IPS-NIHi7 (cell line): ENCODE results near the gene FARSB.
"Not testable (repeated sequence)": the region's sequence is repeated elsewhere in the genome, so short reads cannot be mapped to it uniquely, and the experiment has no call there.

Experiments
- DNase-seq: peaks from one replicate; pipeline ENCODE4 v3.0.0; 2012; ENCODE audit warnings: mixed read lengths; ENCODE audit errors: extremely low spot score

The FARSB gene

DNA sequence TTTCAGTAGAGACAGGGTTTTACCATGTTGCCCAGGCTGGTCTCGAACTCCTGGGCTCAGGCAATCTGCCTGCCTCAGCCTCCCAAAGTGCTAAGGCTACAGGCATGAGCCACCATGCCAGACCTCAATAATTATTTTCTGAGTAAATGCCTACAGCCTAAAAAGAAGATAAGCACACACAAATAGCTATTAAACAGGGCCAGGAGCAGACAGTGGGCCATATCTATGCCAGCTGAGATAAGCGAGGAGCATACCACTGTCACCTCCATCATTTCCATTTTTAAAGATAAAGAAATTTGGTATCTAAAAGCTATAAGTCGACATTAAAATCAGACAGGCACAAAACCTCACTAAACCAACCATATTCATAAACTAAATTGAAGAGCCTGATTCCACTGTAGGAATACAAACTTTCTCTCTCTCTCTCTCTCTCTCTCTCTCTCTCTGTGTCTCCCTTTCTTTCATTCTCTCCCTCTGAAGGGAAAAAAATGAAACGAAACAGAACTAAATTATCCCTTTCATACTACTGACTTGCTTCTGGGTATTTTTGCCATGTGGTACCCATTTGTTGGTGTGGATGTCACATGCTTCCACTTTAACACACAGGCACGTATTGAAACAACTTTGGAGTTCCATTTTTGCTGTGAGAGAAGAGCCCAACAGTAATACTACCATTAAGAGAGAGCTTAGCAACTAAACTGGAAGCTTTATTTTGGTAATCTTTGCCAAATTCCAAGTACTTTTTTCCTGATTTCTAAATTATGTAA lies 51.0 kb downstream of the FARSB start:
- DNase-seq = no peak

GRCh38 chr2:222603501-222603900 lies 52.4 kb downstream of the FARSB start:
- no peak for DNase-seq

GRCh38 chr2:222598611-222599010 lies 57.3 kb downstream of the FARSB start:
- DNase-seq = no peak

GRCh38 chr2:222595581-222595980 lies 60.3 kb downstream of the FARSB start:
- no peak for DNase-seq

GRCh38 chr2:222594679-222595078 lies 61.2 kb downstream of the FARSB start:
- no peak for DNase-seq

GRCh38 chr2:222592176-222592575 lies 63.7 kb downstream of the FARSB start:
- DNase-seq = no peak

GRCh38 chr2:222591661-222592060 lies 64.2 kb downstream of the FARSB start:
- DNase-seq = no peak

GRCh38 chr2:222584589-222584988 lies 71.3 kb downstream of the FARSB start:
- DNase-seq = not testable (repeated sequence)

DNA sequence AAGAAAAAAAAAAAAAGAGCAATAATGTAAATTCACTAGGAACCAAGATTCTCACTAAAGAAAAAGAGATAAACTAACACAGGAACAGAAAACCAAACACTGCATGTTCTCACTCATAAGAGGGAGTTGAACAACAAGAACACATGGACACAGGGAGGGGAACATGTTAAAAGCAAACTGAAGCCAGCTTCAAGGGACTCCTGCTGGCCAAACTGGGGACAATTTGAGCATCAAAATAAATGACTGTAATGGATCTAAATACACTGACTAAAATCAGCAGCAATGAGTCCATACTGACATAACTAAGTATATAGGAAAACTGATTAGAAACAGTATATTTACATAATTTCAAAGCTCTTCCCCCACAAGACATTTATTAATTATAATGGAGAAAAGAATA lies 73.0 kb downstream of the FARSB start:
- DNase-seq = no peak

DNA sequence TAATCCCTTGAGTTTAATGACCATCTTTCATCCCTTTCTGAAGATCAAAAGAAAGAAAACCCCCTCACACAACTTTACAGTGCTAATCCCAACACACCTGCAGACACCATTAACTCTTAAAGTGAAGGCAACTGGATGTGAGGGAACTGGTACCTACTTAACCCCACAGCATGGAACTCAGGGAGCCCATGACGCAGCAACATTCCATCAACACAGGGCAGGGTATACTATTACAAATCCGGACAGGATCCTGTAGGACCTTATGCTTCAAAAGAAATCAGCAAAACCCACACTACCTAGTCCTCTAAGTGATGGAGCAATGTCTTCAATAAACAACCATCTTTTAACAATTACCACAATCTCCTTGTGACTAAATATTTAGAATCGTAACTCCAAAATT lies 78.6 kb downstream of the FARSB start:
- DNase-seq = no peak

GRCh38 chr2:222576171-222577081 lies 79.5 kb downstream of the FARSB start:
- no peak for DNase-seq

DNA sequence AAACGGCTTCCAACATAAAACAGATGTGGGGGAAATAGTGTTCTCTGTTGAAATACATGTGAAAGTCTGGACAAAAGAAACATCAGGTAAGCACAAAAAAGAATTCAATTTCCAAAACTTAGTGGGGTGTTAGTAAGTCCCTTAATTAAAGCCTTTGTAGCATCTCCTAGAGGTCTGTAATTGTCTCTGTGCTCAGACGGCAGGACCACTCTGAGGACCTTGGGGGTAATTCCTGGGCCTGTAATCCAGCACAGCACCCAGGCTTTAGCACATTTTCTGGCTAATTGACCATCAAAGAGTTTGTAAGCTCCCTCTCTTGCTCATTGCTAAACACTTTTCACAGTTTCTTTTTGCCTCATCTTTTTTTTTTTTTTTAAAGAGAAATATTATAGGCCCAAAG lies 80.3 kb downstream of the FARSB start:
- DNase-seq = no peak

DNA sequence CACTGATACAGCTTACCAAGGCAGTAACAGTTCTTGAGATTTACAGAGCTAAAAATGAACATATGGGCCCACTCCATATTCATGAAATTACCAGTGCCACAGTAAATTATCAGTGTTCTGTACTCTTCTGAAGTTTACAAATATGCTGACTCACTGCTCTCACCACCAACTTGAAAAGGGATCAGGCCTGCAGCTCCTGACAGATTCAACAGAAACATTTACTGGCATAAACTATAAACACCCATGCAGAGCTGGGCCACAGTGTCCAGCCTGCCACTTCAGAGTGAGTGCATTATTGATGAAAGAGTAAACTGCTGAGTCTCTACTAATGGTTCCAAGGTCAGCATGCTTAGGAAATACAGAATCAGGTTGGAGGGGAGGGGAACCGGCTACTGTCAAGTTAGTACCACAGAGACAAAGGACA lies 83.1 kb downstream of the FARSB start:
- DNase-seq = no peak

- no peak for DNase-seq
Measured at GRCh38 chr2:222572264-222572721, 83.6 kb downstream of the FARSB start.

DNA sequence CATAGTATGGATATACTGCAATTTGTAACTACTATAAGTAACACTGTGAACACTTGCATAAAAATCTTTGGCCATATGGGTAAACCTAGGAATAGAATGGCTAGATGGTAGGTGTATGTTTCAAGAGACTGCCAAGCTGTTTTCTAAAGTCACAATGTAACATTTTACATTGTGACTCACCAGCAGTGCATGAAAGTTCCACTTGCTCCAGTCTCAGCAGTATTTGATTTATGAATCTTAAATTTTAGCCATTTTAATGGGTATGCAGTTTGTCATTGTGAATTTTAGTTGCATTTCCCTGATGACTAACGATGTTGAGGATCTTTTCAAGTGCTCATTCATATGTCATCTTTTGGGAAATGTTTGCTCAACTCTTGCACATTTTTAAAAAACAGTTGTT lies 86.1 kb downstream of the FARSB start:
- DNase-seq = no peak

DNA sequence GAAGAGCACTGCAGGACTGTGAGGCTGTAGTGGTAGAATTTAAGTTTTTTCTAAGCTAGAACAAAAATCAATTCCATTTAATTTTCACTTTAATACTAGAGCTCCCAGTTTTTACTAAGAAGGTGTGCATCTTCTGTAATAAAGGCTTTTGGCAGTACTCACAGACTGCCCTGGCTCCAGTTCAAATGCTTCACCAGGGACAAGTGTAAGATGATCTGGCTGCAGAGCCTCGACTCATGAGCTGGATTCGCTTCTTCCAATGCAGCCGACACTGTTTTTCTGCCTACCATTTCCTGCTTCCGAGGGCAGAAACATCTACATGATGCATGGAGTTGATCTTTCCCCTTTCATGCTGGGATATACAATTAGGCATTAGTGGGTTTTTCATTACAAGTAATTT lies 87.0 kb downstream of the FARSB start:
- DNase-seq = no peak

- DNase-seq = no peak
Measured at GRCh38 chr2:222566229-222566628, 89.7 kb downstream of the FARSB start.

DNA sequence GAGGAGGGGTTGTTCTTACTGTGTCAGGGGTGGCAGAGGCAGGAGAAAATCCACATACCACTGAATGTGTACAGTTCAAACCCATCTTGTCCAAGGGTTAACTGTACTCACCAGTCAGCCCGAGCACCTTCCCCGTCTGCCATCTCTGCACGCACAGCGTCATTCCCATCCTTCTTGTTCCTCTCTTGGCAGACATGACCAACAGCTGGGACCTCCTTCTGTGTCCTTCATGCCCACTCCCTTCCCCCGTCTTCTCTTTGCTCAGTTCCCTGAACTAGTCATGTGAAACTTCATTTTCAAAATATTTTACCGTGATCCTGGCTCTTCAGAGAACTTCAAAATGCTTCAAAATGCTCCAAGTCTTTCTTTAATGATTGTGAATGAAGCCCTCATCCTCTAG lies 92.0 kb downstream of the FARSB start:
- no peak for DNase-seq

DNA sequence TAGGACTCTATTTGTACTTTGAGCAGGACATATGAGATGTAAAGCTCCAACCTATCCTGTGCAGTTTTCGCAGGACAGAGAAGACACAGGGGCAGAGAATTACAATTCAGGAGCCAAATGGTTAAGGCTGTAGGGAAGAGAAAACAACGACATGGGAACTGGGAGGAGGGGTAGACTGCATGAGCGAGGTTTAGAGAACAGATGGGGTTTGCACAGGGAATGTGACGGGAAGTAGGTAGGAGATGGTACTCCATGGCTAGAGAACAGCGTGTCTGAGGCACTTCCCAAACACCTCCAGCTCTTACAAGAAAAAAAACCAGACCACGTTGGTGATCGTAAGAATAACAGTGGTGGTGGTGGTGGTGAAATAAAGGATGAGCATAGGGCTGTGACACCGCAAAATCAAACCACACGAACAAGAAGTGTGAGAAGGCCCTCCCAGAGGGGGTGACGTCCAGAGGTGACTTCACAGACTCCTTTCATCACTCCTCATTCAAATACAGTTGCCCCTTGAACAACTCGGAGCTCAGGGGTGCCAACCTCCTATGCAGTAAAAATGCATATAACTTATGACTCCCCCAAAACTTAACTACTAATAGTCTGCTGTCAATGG lies 92.7 kb downstream of the FARSB start:
- no peak for DNase-seq

GRCh38 chr2:222561817-222562645 lies 93.9 kb downstream of the FARSB start:
- DNase-seq = peak; percentile 85

GRCh38 chr2:222561151-222561550 lies 94.7 kb downstream of the FARSB start:
- DNase-seq = no peak

DNA sequence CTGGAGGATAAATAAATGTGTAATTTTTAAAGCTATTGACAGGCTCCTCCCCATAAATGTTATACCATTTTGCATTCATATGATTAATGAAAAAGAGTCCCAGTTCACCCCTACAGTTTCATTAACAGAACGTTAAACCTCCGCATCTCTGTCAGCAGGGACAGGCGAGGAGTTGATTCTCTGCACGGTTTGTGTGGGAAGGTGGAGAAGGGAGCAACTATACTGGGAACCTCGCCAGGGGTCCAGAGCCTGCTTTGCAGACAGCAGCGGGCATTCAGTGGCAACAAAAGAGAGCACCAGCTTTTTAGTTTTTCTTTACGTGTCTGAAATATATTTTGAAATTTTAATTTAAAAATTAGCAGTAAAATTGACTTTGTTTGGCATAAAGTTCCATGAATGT lies 101.4 kb downstream of the FARSB start:
- no peak for DNase-seq
